Suppressor macrophage (primary cell): ENCODE measurements around the gene NRSN2.
"Not testable (repeated sequence)": the region's sequence is repeated elsewhere in the genome, so short reads cannot be mapped to it uniquely, and the experiment has no call there.

Experiments used
- DNase-seq, 4 experiments: peaks; one replicate each; pipeline ENCODE4 v3.0.0-alpha.2; 2020 to 2022

NRSN2 gene

GRCh38 chr20:325045-325888 lies 21.6 kb upstream of the NRSN2 start, which contains the start of gene SOX12:
TSS of gene SOX12 (plus strand) at chr20:325552. CDS start at chr20:325925, 373 bp downstream.
- DNase-seq, result peak; percentile 93 to 97 (median 96)

GRCh38 chr20:325889-326644 lies 20.8 kb upstream of the NRSN2 start:
- DNase-seq, result peak; percentile 19 to 69 (median 52)

GRCh38 chr20:326645-327185 lies 20.2 kb upstream of the NRSN2 start:
- peak in 1 of 4 experiments; percentile 35 for DNase-seq

- DNase-seq, result peak; percentile 36 to 73 (median 52)
These were observed 19.5 kb upstream of the NRSN2 start for GRCh38 chr20:327186-328026.

- DNase-seq, result no peak
These were observed 18.6 kb upstream of the NRSN2 start for GRCh38 chr20:328027-328974.

GRCh38 chr20:328975-329695 lies 17.8 kb upstream of the NRSN2 start:
- DNase-seq, result no peak

- no peak for DNase-seq
These were observed 17.1 kb upstream of the NRSN2 start for GRCh38 chr20:329851-330232.

- peak; percentile 81 to 93 (median 88) for DNase-seq
These were observed 16.4 kb upstream of the NRSN2 start for GRCh38 chr20:330233-331149.

- DNase-seq, result no peak
These were observed 12.3 kb upstream of the NRSN2 start for GRCh38 chr20:334578-334977.

GRCh38 chr20:336040-336439 lies 10.9 kb upstream of the NRSN2 start:
- not testable (repeated sequence) for DNase-seq

- DNase-seq, result peak; percentile 57 to 84 (median 68)
These were observed 5.2 kb upstream of the NRSN2 start for GRCh38 chr20:341682-342081.

GRCh38 chr20:343107-343506 lies 3.8 kb upstream of the NRSN2 start:
- DNase-seq, result no peak

GRCh38 chr20:346033-346639 lies 775 bp upstream of the NRSN2 start:
- DNase-seq, result no peak

- DNase-seq, result no peak
These were observed 367 bp downstream of the NRSN2 start for GRCh38 chr20:347317-347639.

GRCh38 chr20:347640-348484 lies 951 bp downstream of the NRSN2 start:
- DNase-seq, result peak; percentile 68 to 87 (median 79)

- DNase-seq, result no peak
These were observed 2.3 kb downstream of the NRSN2 start for GRCh38 chr20:348972-349841.

GRCh38 chr20:353166-353565 lies 6.3 kb downstream of the NRSN2 start:
- no peak for DNase-seq
